IMR-90 (cell line): Measurements from ENCODE around the gene FARP1. TPM values are rescaled to one million over a fixed set of nuclear protein-coding genes. Genes with fewer than 3 reads are reported as not detected.

ENCODE experiments used
- ATAC-seq: fragments of 200-7000 bp; cut with Tn5 transposase; 2 replicates; pipeline ENCODE4 v1.9.1; 2020; ENCODE audit warnings: low read depth, mild to moderate bottlenecking, moderate library complexity
- BruUV-seq: library from RNA; stranded (reverse); fragments of 400-500 nt; replicated peaks from 2 replicates; lab custom pipeline; 2021; lab: Mats Ljungman, UMichigan
- CTCF ChIA-PET: fragments of 300-600 bp; formaldehyde crosslinking; extraction: SDS; loops from one replicate; lab custom pipeline; 2021; ENCODE audit warnings: antibody characterized with exemption; lab: Yijun Ruan, JAX
- POLR2A ChIA-PET: fragments of 300-600 bp; sonication (Branson Sonifier 250); formaldehyde crosslinking; loops from one replicate; lab custom pipeline; 2022; ENCODE audit warnings: antibody characterized with exemption; ENCODE audit not compliant: unreplicated experiment; lab: Charles Lee
- DNase-seq: peaks from one replicate; pipeline ENCODE4 v3.0.0; 2013
- H2AFZ ChIP-seq: replicated peaks from 2 replicates; pipeline ENCODE3; 2013; ENCODE audit warnings: low read length, mild to moderate bottlenecking; ENCODE audit not compliant: poor library complexity
- H2AK5ac ChIP-seq: 2 replicates; pipeline ENCODE4 v1.6.1; 2013; ENCODE audit warnings: low read depth, low read length, inconsistent platforms
- H2AK9ac ChIP-seq: replicated peaks from 2 replicates; pipeline ENCODE3; 2013; ENCODE audit warnings: mild to moderate bottlenecking, low read depth, low read length, moderate library complexity; ENCODE audit not compliant: poor library complexity
- H2BK120ac ChIP-seq: 2 replicates; pipeline ENCODE4 v1.6.1; 2013; ENCODE audit warnings: low read depth, low read length, inconsistent platforms
- H2BK15ac ChIP-seq: 3 replicates; pipeline ENCODE4 v1.6.1; 2013; ENCODE audit warnings: low read depth, low read length, inconsistent platforms
- H2BK20ac ChIP-seq: 2 replicates; pipeline ENCODE4 v1.6.1; 2013; ENCODE audit warnings: low read depth, mild to moderate bottlenecking, inconsistent platforms, low read length, moderate library complexity
- H2BK5ac ChIP-seq: 2 replicates; pipeline ENCODE4 v1.6.1; 2013; ENCODE audit warnings: mild to moderate bottlenecking, low read depth, low read length, inconsistent platforms; ENCODE audit not compliant: poor library complexity, severe bottlenecking
- H3K14ac ChIP-seq: replicated peaks from 2 replicates; pipeline ENCODE4 v1.6.1; 2013; ENCODE audit warnings: low read depth, low read length, inconsistent platforms
- H3K18ac ChIP-seq: 2 replicates; pipeline ENCODE4 v1.6.1; 2013; ENCODE audit warnings: low read depth, low read length, control low read depth
- H3K23ac ChIP-seq: 2 replicates; pipeline ENCODE4 v1.6.1; 2013; ENCODE audit warnings: low read depth, low read length, inconsistent platforms
- H3K27ac ChIP-seq: 2 replicates; pipeline ENCODE4 v1.5.1; 2013; ENCODE audit warnings: mild to moderate bottlenecking, control low read depth, low read length; ENCODE audit not compliant: insufficient read depth
- H3K27me3 ChIP-seq: 2 replicates; pipeline ENCODE4 v1.6.1; 2013; ENCODE audit warnings: low read length; ENCODE audit not compliant: control insufficient read depth, insufficient read depth
- H3K36me3 ChIP-seq: 2 replicates; pipeline ENCODE4 v1.6.1; 2013; ENCODE audit warnings: low read length, mixed read lengths; ENCODE audit not compliant: control insufficient read depth, insufficient read depth
- H3K4ac ChIP-seq: 2 replicates; pipeline ENCODE4 v1.6.1; 2013; ENCODE audit warnings: low read depth, low read length, inconsistent platforms
- H3K4me1 ChIP-seq: 2 replicates; pipeline ENCODE4 v1.6.1; 2013; ENCODE audit warnings: low read length, mixed read lengths; ENCODE audit not compliant: control insufficient read depth, insufficient read depth
- H3K4me2 ChIP-seq: 2 replicates; pipeline ENCODE4 v1.6.1; 2013; ENCODE audit warnings: low read depth, mild to moderate bottlenecking, control low read depth, low read length, moderate library complexity
- H3K4me3 ChIP-seq: 2 replicates; pipeline ENCODE4 v1.5.1; 2013; ENCODE audit warnings: low read depth, mild to moderate bottlenecking, control low read depth, low read length, moderate library complexity; ENCODE audit not compliant: insufficient read depth
- H3K56ac ChIP-seq: 2 replicates; pipeline ENCODE4 v1.6.1; 2013; ENCODE audit warnings: low read length, inconsistent platforms; ENCODE audit not compliant: insufficient read depth; ENCODE audit errors: extremely low read depth
- H3K79me1 ChIP-seq, 2 experiments: 2 replicates each; pipeline ENCODE4 v1.6.1; 2013; ENCODE audit warnings: low read length in 2 of 2, inconsistent platforms in 1 of 2, low read depth in 1 of 2
- H3K9ac ChIP-seq: 2 replicates; pipeline ENCODE4 v1.6.1; 2013; ENCODE audit warnings: low read depth, low read length, control low read depth
- H3K9me1 ChIP-seq: 2 replicates; pipeline ENCODE4 v1.6.1; 2013; ENCODE audit warnings: low read length, inconsistent platforms; ENCODE audit not compliant: insufficient read depth
- H3K9me3 ChIP-seq: 2 replicates; pipeline ENCODE4 v1.6.1; 2013; ENCODE audit warnings: low read length; ENCODE audit not compliant: control insufficient read depth, insufficient read depth
- H4K20me1 ChIP-seq: 2 replicates; pipeline ENCODE4 v1.6.1; 2013; ENCODE audit warnings: low read length, inconsistent platforms; ENCODE audit not compliant: insufficient read depth
- H4K5ac ChIP-seq: 2 replicates; pipeline ENCODE4 v1.6.1; 2013; ENCODE audit warnings: mild to moderate bottlenecking, low read depth, low read length, control low read depth
- H4K8ac ChIP-seq, 2 experiments: 2 replicates each; pipeline ENCODE4 v1.6.1; 2013; ENCODE audit warnings: low read depth in 2 of 2, low read length in 2 of 2, control low read depth in 1 of 2, inconsistent platforms in 1 of 2
- H4K91ac ChIP-seq: 2 replicates; pipeline ENCODE4 v1.6.1; 2013; ENCODE audit warnings: low read depth, low read length, inconsistent platforms; ENCODE audit not compliant: insufficient read depth
- CEBPB ChIP-seq: IDR thresholded peaks from 2 replicates; pipeline ENCODE4 v1.6.1; 2012; ENCODE audit warnings: low read depth, low read length, improper control_type of control experiment
- CHD1 ChIP-seq: IDR thresholded peaks from 2 replicates; pipeline ENCODE4 v1.6.1; 2012; ENCODE audit warnings: low read depth, low read length, improper control_type of control experiment
- WGBS, 2 experiments: methylation state at CpG; one replicate each; pipeline versions ENCODE4 v1.1.5 to v1.1.7; 2013; ENCODE audit warnings: missing lambda C conversion rate in 2 of 2; ENCODE audit not compliant: insufficient read length in 1 of 2; ENCODE audit errors: extremely low coverage in 2 of 2; 5-methylcytosine and 5-hydroxymethylcytosine counted together
- dilution Hi-C: fragments of 300-500 bp; cut with HindIII; formaldehyde crosslinking; loops from one replicate; pipeline ENCODE4 v1.14.3; 2018; ENCODE audit warnings: low sequenced_read_pairs; ENCODE audit not compliant: unreplicated experiment
- in situ Hi-C: fragments of 300-500 bp; cut with MboI; formaldehyde crosslinking; loops from 3 replicates; pipeline ENCODE4 v1.14.3; 2019; ENCODE audit warnings: low sequenced_read_pairs, inconsistent platforms, mixed read lengths
- intact Hi-C: fragments of 100-400 bp; cut with micrococcal nuclease; formaldehyde crosslinking; loops from 2 replicates; pipeline ENCODE4 v1.10.0; 2022
- polyA plus RNA-seq, 3 experiments: library from polyadenylated mRNA; depleted of rRNA; stranded (reverse); fragments of >200 nt; gene quantifications; 2 replicates each; pipeline ENCODE4 v1.2.3, GENCODE V29; 2012; ENCODE audit warnings: low replicate concordance in 1 of 3
- total RNA-seq: library from RNA; depleted of rRNA; stranded (reverse); fragments of >200 nt; gene quantifications from 2 replicates; pipeline ENCODE4 v1.2.3, GENCODE V29; 2012

The FARP1 gene
- total and polyA plus RNA-seq, 2 of the 4 experiments (the other 2 are of a cell fraction), result 39.6 to 57.0 TPM

- ATAC-seq (no peak), DNase-seq (no peak)
- no peak overlapping the region for H3K27ac ChIP-seq
- BruUV-seq, result no TSS peak
- H3K56ac ChIP-seq, result no peak overlapping the region
- no peak for TF ChIP-seq CHD1
- TF ChIP-seq CEBPB, result 0 out of 2 replicates have a peak, but pooled peaks have one; percentile 6
- H2BK5ac ChIP-seq, result no peak overlapping the region
- no peak overlapping the region for H3K18ac ChIP-seq
- H3K4me2 ChIP-seq, result no peak overlapping the region
- POLR2A ChIA-PET, result no interaction called here
- H3K9me3 ChIP-seq, result no peaks in the 10 kb centered on the region
- no peak overlapping the region for H2AK5ac ChIP-seq
- no peak overlapping the region for H2BK20ac ChIP-seq
- no peaks in the 10 kb centered on the region for H3K27me3 ChIP-seq
- CTCF ChIA-PET, result interaction anchor here (1.3 kb wide), 1 partner anchor 10 kb away, joined by 3 read pairs; no protein-coding TSS in a partner anchor
- no peak overlapping the region for H3K23ac ChIP-seq
- no peak overlapping the region for H4K5ac ChIP-seq
- peaks cover 31% of the 10 kb centered on the region for H4K20me1 ChIP-seq
- H3K4me3 ChIP-seq, result no peak overlapping the region
- dilution Hi-C loops (no loop called here), intact Hi-C loops (no loop called here), in situ Hi-C loops (no loop called here)
- no peak overlapping the region for H3K4ac ChIP-seq
- peaks cover 21% of the 10 kb centered on the region for H3K4me1 ChIP-seq
- H2AK9ac ChIP-seq, result no peak overlapping the region
- no peak overlapping the region for H3K9ac ChIP-seq
- peaks cover 22% of the 10 kb centered on the region for H3K9me1 ChIP-seq
- no peak overlapping the region for H2AFZ ChIP-seq
- H2BK120ac ChIP-seq, result no peak overlapping the region
- no peak overlapping the region for H4K91ac ChIP-seq
- H2BK15ac ChIP-seq, result no peak overlapping the region
- no CpG with 5 or more reads among the region's 3 CpGs for WGBS, 2 experiments
- H3K36me3 ChIP-seq, result peaks cover 3% of the 10 kb centered on the region; the same call in 1 of the 2 replicates
- peaks cover 44 to 82% of the 10 kb centered on the region in 2 experiments for H3K79me1 ChIP-seq
- no peak overlapping the region for H4K8ac ChIP-seq
- H3K14ac ChIP-seq, result no peak overlapping the region
Measured at GRCh38 chr13:98325724-98326123, 182.8 kb downstream of the FARP1 start.
